ENCODE measurements around the gene LARGE1. TPM values are rescaled to one million over a fixed set of nuclear protein-coding genes. Genes with fewer than 3 reads are reported as not detected.

LARGE1 gene
- total RNA-seq, 4 donors from 2014 or later: 24.9 to 51.0 (median 32.7) TPM

DNA sequence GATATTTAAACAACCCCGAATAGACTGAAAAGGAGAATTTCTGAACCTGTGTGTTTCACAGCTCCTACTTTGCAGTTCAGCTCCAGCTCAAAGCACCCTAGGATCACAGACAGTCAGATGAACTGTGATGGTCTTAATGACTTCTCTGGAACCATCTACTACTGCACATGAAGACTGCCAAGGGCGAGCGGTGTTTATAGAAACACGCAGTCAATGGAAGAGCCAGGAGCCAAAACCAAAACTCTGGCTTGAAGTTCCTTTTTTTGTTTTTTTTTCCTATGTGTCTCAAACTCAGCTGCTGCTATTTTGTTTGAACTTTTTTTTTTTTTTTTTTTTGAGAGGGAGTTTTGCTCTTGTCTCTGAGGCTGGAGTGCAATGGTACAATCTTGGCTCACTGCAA, 479.5 kb downstream of the LARGE1 start:
- Histone ChIP-seq H3K27me3 (no peaks in the 10 kb centered on the region), H3K36me3 (no peaks in the 10 kb centered on the region), H3K4me1 (peaks cover 0 to 19% (median 0%) of the 10 kb centered on the region in 4 donors), H3K4me3 (no peak overlapping the region), H3K27ac (no peak overlapping the region), H3K9me3 (no peaks in the 10 kb centered on the region)
- TF ChIP-seq POLR2A (IDR thresholded peaks at IDR 0.05): no peak
- no peak for TF ChIP-seq EP300 (IDR thresholded peaks at IDR 0.05)
- no peak for TF ChIP-seq CTCF (IDR thresholded peaks at IDR 0.05)
- WGBS, 2 donors: 47 to 61% methylated on average over 4 of the region's 4 CpGs
- peak in 1 of 2 donors; percentile 13 for DNase-seq (ENCODE audit: low spot score in 2 of 2)

DNA sequence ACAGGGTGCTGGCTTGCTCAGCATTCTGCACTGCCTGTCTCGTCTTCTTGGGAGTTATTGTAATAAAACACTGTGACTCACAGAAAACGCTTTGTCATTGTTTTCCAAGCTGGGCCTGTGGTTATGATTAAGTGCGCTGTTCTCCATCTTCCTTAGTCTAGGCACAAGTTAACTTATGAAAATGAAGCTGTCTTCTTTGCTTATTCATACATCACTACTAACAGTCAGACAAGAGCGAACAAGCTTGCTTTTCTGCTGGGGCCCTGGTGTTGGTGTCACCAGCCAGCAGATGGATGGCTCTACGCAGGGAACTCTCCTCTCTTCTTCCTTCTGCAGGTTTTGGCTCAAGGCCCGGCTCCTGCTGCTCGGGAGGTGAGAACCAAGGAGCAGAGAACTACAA, 482.0 kb downstream of the LARGE1 start:
- no peak for TF ChIP-seq EP300 (IDR thresholded peaks at IDR 0.05)
- no peak for TF ChIP-seq POLR2A (IDR thresholded peaks at IDR 0.05)
- no peak for TF ChIP-seq CTCF (IDR thresholded peaks at IDR 0.05)
- no peaks in the 10 kb centered on the region for H3K9me3 ChIP-seq
- no peak overlapping the region for H3K27ac ChIP-seq
- no peaks in the 10 kb centered on the region for H3K36me3 ChIP-seq
- DNase-seq (ENCODE audit: low spot score in 2 of 2): no peak
- H3K4me3 ChIP-seq: no peak overlapping the region
- H3K27me3 ChIP-seq: no peaks in the 10 kb centered on the region
- peaks cover 0 to 12% (median 0%) of the 10 kb centered on the region in 4 donors for H3K4me1 ChIP-seq
- WGBS, 2 donors: 78% methylated on average over 7 of the region's 7 CpGs

- Histone ChIP-seq H3K4me1 (no peaks in the 10 kb centered on the region), H3K27ac (no peak overlapping the region), H3K9me3 (no peaks in the 10 kb centered on the region), H3K4me3 (no peak overlapping the region), H3K36me3 (peaks cover 0 to 25% (median 0%) of the 10 kb centered on the region in 3 donors), H3K27me3 (no peaks in the 10 kb centered on the region)
- no peak for DNase-seq (ENCODE audit: low spot score in 2 of 2)
- TF ChIP-seq EP300 (IDR thresholded peaks at IDR 0.05) (no peak), POLR2A (IDR thresholded peaks at IDR 0.05) (no peak), CTCF (IDR thresholded peaks at IDR 0.05) (no peak)
- WGBS, 2 donors: 93 to 94% methylated on average over 3 of the region's 3 CpGs
Measured at GRCh38 chr22:33431300-33431699, 489.0 kb downstream of the LARGE1 start.

DNA sequence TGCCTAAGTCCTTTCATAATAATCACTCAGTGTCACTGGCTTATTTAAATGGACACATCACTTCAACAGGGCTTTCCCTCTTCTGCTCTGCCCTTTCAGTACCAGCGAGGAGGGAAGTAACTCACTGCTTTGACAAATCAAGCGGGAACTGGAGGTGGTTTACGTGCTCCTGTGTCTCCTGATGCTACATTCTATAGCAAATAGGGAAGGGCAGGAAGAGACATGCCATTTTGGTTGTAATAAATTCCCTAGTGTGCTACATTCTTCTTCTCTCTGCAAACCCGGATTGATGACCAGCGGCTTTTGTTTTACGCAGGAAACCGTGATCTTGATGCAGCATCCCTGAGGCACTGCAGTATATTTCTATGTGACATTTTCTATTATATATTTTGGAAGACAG, 491.0 kb downstream of the LARGE1 start:
- Histone ChIP-seq H3K27ac (no peak overlapping the region), H3K9me3 (no peaks in the 10 kb centered on the region), H3K4me3 (no peak overlapping the region), H3K4me1 (no peaks in the 10 kb centered on the region), H3K27me3 (no peaks in the 10 kb centered on the region), H3K36me3 (peaks cover 0 to 25% (median 0%) of the 10 kb centered on the region in 3 donors)
- WGBS, 2 donors: 89 to 90% methylated on average over 7 of the region's 7 CpGs
- no peak for DNase-seq (ENCODE audit: low spot score in 2 of 2)
- no peak for TF ChIP-seq CTCF (IDR thresholded peaks at IDR 0.05)
- TF ChIP-seq POLR2A (IDR thresholded peaks at IDR 0.05): no peak
- TF ChIP-seq EP300 (IDR thresholded peaks at IDR 0.05): no peak

DNA sequence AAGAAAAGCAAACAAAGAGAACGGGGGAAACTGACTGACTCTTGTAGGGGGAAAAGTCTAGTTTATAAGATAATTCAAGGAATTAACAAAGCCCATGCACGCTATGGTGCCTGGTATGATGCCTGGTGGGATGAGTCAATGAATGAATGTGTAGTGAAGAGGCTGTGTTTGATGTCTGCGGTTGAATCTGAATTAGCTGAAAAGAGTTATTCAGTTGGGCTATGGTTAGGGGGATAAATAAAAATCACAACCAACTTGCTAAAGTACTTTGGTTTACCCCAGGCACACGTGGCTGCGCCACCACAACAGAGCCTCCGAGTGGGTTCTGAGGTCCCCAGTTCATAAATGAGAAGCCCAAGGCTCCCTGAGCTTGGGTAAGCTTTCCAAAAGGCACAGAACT, 492.8 kb downstream of the LARGE1 start:
- Histone ChIP-seq H3K27me3 (no peaks in the 10 kb centered on the region), H3K36me3 (peaks cover 0 to 28% (median 0%) of the 10 kb centered on the region in 3 donors), H3K4me1 (no peaks in the 10 kb centered on the region), H3K27ac (no peak overlapping the region), H3K4me3 (no peak overlapping the region), H3K9me3 (no peaks in the 10 kb centered on the region)
- TF ChIP-seq POLR2A (IDR thresholded peaks at IDR 0.05) (no peak), CTCF (IDR thresholded peaks at IDR 0.05) (no peak), EP300 (IDR thresholded peaks at IDR 0.05) (no peak)
- DNase-seq (ENCODE audit: low spot score in 2 of 2): no peak
- 70 to 84% methylated on average over 6 of the region's 6 CpGs for WGBS, 2 donors

Data from tibial nerve (tissue), 4 donors.